Hippocampal formation (tissue), 2 donors: ENCODE results near the gene AP4E1.
"Not testable (repeated sequence)": the region's sequence is repeated elsewhere in the genome, so short reads cannot be mapped to it uniquely, and the experiment has no call there.

Experiments used
- DNase-seq, 2 donors: peaks; one replicate each; lab custom pipeline; 2025; lab: John Stamatoyannopoulos, UW

AP4E1 gene

DNA sequence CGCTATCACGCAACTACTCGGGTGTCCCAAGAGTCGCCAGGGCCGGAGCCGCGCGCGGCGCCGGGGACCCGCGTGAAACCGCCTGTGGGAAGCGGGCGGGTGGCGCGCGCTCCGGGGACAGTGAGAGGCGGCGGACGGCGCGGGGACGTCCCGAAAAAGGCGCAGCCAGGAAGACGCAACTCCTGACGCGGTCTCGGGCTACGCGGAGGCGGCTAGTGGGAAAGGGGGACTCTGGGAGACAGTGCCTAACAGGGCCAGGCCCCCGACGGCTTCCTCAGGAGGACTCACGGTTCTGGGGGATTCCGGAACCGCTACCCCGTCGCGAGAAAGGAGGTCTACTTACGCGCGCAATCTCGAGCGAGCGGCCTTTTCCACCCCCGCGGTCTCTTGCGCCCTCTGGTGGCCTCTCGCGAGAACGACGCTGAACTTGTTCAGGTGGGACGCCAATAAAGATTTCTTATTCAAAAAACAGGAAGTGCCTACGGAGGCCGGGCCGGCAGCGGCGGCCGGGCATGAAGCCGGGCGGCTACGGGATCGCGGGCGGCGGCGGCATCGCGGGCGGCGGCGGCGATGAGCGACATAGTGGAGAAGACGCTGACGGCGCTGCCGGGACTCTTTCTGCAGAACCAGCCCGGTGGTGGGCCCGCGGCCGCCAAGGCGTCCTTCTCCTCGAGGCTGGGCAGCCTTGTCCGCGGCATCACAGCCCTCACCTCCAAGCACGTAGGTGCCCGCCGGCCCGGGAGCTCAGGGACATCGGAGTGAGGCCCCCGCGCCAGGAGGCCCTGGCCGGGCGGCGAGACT is at the start of gene AP4E1:
Gene AP4E1, plus strand, starts transcription at position 475 of the 801 bp plus-strand sequence. Its CDS starts 96 bp downstream, at position 571.
- DNase-seq: peak; percentile 82 to 92

DNA sequence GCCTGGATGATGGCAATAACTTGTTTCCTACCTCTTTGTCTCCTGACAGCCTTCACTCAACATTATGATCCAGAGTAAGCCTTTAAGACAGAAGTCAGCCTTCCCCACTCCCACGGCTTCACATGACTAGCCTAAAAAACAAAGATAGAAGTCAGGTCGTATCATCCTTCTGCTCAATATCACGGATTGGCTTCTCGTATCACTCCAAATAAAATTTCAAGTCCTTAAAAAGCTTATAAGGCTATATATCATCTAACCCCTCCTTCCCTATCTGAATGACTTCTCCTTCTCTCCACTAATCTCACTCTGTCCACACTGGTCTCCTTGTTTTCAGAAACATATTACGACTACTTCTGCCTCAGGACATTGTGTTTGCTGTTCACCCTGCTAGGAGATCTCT is 47.7 kb upstream of the AP4E1 start:
- no peak for DNase-seq

GRCh38 chr15:50862553-50862952 is 45.9 kb upstream of the AP4E1 start:
- DNase-seq: no peak

DNA sequence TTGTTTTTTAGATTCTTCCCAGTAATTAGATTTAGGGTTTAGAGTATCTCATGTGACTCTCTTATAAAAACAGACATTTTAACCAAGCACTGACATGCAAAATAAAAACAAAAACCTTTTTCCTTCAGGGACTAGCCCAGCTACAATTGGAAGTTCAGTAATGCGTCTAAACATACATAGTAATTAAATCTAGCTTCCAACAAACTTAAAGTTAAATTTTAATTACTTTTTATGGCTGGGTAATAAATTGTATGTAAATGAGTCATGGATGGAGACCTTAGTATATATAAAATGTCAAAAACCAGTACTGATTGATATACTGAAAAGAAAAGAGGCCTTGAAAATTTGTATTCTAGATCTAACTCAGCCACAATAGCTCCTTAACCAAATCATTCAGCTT is 43.6 kb upstream of the AP4E1 start:
- DNase-seq: no peak

DNA sequence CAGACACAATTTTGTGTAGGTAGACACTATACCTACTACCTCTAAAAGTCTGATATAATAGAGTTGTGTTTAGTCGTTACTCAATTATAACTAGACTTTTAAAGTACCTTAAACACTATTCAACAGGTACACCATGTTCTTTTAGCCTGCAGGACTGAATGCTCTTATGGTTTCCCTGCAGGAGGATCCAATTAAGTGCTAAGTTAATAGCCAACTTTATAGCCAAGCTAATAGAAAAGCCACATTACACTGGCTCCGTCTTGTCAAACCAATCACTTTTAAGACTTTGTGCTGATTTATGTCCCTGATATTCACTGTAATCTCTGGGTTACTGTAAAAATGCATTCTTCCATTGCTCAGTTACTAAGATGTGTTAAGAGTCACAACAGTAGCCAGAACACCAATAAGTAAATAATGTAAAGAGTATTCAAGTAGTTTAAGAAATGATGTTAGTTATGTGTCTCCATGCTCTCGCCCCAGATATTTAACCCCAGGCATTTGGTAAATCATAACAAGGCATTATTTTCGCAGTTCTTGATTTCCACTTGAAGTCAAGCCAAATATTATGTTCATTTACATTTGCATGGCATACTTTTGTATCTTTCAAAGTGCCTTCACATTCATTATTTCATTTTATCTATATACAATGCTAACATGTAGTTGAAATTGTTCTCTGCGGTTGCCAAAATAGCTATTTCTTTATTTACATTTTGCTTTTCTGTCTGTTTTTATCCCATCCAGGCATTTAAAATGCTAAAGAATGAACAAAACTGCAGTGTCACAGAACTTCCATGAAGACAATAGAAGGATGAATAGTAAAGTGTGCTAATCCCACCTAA is 42.7 kb upstream of the AP4E1 start:
- no peak for DNase-seq

DNA sequence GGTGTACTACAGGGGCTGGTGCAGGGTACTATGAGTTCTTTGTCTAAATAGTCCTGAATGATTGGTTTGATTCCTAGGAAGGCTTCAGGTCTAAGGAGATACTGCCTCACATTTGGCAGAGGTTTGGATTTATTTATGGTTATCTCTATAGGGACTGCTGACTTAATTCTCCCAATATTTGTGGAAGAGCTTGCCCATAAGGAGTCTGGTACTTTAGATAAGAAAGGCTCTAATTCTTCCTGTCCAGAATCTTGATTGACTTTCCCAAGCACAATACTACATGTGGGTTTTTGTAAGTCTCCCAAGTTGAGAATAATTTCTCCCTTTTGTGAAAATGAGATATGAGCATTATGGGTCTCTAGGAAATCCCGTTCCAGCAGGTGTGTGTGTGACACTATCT is 36.7 kb upstream of the AP4E1 start:
- no peak for DNase-seq

GRCh38 chr15:50872832-50873426 is 35.6 kb upstream of the AP4E1 start:
- DNase-seq: no peak

- no peak for DNase-seq
Measured at GRCh38 chr15:50873935-50874361, 34.5 kb upstream of the AP4E1 start.

DNA sequence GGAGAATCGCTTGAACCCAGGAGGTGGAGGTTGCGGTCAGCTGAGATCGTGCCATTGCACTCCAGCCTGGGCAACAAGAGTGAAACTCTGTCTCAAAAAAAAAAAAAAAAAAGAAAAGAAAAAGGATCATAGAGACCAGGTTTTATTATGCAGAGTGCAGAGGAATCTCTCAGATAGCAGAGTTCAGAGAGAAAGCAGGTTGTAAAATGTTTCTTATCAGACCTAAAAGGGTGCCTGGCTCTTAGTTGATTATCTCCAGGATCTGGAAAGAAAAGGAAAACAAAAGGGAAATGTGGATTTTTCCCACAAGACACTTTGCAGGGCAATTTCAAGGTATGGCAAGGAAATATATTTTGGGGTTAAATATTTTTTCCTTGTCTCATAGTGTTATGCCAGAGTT is 33.2 kb upstream of the AP4E1 start:
- not testable (repeated sequence) for DNase-seq

GRCh38 chr15:50876260-50876988 is 32.1 kb upstream of the AP4E1 start:
- no peak for DNase-seq

- peak; percentile 62 for DNase-seq
Measured at GRCh38 chr15:50876989-50877360, 31.5 kb upstream of the AP4E1 start.

DNA sequence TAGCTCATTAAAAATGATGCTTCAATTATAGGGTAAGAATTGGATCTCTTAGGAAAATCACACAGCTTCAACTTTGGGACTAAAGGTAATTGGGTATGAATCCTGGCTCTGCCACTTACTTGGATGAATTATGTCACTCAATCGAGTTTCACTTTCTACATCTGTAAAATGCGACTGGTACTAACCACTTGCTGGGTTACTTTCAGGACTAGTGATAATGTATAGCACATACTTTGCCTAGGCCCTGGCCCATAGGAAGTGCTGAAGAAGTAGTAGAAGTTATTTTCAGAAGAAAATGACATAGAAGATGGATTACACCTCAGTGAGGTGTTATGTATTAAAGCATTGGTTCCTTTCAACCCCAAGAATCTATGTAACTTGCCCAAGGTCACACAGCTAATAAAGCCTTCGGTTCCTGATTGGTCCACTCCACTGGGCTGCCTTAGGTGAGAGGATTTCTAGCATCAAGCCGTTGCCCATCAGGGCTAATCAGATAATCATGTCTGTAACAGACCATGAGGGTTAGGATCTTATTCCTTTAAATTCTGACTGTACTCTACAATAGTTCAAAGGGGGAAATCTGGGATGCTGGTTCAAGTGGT is 29.4 kb upstream of the AP4E1 start:
- DNase-seq: no peak

DNA sequence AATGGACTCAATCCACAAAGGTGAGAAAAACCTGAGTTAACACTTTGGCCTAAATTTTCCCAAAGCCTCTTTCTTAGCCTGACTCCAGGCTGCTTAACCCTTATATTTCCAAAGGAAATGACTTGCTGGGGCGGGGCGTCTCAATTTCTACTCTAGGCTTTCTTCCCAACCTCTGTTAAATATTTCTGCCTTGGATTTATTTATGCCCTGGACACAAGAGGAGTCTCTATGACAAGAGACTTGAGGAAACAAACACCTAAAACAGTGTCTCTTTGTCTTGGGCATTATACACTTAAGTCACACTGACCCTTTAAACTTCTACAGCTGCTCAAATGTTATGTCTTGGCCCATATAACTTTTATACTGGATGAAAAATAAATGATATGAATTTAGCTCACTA is 28.3 kb upstream of the AP4E1 start:
- DNase-seq: no peak

- no peak for DNase-seq
Measured at GRCh38 chr15:50880651-50881114, 27.8 kb upstream of the AP4E1 start.

GRCh38 chr15:50881121-50882048 is 27.1 kb upstream of the AP4E1 start:
- DNase-seq: no peak

- DNase-seq: no peak
Measured at GRCh38 chr15:50883903-50884302, 24.6 kb upstream of the AP4E1 start.

DNA sequence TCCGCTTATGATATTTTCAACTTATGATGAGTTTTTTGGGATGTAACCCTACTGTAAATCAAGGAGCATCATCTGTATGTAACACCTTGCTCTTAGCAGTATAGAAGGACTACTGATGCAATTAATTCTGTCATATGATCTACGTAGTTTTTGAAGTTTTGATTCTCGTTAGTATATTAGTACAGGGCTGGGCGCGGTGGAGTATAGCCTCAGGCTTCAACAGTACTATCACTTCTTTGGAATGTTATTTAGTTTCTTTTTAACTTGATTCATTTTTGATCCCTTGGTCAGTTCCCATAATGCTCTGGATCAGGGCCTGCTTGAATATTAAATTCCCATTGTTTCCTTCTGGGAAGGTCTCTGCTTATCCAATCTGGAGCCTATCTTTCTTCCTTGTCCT is 23.9 kb upstream of the AP4E1 start:
- DNase-seq: no peak

GRCh38 chr15:50886139-50886467 is 22.4 kb upstream of the AP4E1 start:
- DNase-seq: no peak

- no peak for DNase-seq
Measured at GRCh38 chr15:50886611-50887345, 21.7 kb upstream of the AP4E1 start.

DNA sequence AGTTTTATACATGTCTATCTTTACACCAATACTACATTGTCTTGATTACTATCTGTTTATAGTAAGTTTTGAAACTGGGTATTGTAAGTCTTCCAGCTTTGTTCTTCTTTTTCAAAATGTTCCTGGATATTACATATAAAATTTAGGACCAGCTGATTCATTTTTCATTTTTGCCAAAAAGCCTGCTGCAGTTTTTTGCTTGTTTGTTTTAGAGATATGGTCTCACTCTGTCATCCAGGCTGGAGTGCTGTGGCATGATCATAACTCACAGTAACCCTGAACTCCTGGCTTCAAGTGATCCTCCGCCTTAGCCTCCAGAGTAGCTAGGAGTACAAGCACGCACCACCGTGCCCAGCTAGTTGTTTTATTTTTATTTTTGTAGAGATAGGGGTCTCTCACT is 20.4 kb upstream of the AP4E1 start:
- DNase-seq: no peak
